Panc1 (cell line): Measurements from ENCODE around the gene VCX2.

Source experiments
- POLR2AphosphoS5 ChIP-seq: IDR thresholded peaks from 2 replicates; pipeline ENCODE4 v1.6.1; 2012; ENCODE audit warnings: mild to moderate bottlenecking, low read depth, low read length, moderate library complexity
- SIN3A ChIP-seq: IDR thresholded peaks from 2 replicates; pipeline ENCODE4 v1.6.1; 2012; ENCODE audit warnings: low read depth, mild to moderate bottlenecking, low read length, moderate library complexity, borderline replicate concordance; ENCODE audit not compliant: insufficient read depth
- TF ChIP-seq, protein P1 (sequence below): fragments of 450-650 bp; IDR thresholded peaks from 2 replicates; pipeline ENCODE4 v1.5.1; 2017; ENCODE audit warnings: mild to moderate bottlenecking

DNA sequence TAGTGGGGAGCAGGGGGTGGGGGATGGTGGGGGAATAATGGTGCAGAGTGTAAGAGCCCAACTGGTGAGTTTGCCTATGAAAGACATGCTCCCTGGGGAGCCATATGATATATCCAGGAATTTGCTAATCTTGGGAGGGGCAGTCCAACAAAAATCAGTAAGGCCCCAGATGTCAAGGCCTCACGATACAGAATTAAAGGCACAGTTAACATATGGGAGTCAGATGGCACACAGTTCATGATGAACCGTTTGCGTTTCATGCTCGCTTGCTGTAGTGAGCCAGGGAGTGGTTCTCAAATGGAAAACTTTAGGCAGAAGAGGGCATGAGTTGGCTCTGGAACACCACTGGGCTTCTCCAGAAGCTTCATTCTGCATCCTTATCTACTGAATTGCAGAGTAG, 33.9 kb upstream of the VCX2 start:
- TF ChIP-seq, protein P1, sequence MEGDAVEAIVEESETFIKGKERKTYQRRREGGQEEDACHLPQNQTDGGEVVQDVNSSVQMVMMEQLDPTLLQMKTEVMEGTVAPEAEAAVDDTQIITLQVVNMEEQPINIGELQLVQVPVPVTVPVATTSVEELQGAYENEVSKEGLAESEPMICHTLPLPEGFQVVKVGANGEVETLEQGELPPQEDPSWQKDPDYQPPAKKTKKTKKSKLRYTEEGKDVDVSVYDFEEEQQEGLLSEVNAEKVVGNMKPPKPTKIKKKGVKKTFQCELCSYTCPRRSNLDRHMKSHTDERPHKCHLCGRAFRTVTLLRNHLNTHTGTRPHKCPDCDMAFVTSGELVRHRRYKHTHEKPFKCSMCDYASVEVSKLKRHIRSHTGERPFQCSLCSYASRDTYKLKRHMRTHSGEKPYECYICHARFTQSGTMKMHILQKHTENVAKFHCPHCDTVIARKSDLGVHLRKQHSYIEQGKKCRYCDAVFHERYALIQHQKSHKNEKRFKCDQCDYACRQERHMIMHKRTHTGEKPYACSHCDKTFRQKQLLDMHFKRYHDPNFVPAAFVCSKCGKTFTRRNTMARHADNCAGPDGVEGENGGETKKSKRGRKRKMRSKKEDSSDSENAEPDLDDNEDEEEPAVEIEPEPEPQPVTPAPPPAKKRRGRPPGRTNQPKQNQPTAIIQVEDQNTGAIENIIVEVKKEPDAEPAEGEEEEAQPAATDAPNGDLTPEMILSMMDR = no peak
- TF ChIP-seq SIN3A (no peak), POLR2AphosphoS5 (no peak)
